NCI-H2227 treated with DMSO at 0.1 percent for 48 hours (cell line): ENCODE results near the gene COA3.

ENCODE experiments used
- DNase-seq: peaks from one replicate; lab custom pipeline; 2025; lab: John Stamatoyannopoulos, UW

The COA3 gene

GRCh38 chr17:42817866-42818265 is 19.4 kb upstream of the COA3 start:
- DNase-seq: no peak

DNA sequence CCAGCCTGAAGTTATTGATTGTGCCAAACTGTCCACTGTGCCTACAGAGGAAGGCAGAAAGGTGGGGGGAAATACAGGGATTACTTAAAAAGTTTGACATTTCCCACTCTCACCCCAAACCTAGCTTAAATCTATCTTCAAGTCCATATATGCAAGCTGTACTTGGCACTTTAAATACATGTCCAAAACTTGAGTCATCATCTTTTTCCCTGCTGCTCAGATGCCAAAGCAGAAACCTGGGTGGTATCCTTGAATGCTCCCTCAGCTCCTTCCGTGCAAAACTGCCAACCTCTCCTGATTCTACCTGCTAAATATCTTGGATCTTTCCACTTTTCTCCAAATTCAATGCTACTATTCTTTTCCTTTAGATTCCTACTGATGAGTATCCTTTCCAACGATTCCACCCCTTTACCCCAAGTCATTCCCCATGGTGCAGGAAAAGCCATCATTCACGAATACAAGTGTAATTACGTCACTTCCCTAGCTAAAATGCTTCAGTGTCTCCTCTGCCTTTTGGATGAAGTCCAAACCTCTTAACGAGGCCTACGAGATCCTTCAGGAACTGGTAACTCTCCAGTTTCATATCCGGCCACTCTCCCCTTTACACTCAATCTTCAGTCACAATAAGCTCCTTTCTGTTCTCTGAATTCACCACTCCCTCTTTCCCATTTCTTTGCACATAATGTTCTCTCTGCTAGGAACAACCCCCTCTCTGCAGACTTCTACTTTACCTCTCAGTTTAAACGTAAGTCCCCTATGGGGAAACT is 16.3 kb upstream of the COA3 start:
- DNase-seq: peak; percentile 29

- DNase-seq: no peak
Measured at GRCh38 chr17:42809250-42809649, 10.7 kb upstream of the COA3 start.

DNA sequence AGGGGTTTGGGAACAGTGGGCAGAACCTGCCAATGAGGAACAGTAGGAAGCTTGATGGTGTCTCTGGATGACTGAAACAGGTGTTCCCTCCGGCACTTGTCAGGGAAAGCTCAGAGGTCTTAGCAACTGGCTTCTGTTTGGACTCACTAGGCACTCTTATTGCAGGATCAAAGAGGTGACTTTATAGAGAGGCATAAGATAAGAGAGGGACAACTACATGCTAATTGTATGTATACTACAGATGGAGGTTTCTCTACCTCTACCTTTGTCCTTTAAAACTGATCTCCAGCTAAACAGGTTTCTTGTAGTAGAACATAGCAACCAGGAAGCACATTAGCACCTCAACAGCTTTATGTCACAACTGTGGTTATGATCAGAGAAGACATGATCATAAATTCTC is 7.7 kb upstream of the COA3 start:
- DNase-seq: no peak

- no peak for DNase-seq
Measured at GRCh38 chr17:42804918-42805367, 6.4 kb upstream of the COA3 start.

DNA sequence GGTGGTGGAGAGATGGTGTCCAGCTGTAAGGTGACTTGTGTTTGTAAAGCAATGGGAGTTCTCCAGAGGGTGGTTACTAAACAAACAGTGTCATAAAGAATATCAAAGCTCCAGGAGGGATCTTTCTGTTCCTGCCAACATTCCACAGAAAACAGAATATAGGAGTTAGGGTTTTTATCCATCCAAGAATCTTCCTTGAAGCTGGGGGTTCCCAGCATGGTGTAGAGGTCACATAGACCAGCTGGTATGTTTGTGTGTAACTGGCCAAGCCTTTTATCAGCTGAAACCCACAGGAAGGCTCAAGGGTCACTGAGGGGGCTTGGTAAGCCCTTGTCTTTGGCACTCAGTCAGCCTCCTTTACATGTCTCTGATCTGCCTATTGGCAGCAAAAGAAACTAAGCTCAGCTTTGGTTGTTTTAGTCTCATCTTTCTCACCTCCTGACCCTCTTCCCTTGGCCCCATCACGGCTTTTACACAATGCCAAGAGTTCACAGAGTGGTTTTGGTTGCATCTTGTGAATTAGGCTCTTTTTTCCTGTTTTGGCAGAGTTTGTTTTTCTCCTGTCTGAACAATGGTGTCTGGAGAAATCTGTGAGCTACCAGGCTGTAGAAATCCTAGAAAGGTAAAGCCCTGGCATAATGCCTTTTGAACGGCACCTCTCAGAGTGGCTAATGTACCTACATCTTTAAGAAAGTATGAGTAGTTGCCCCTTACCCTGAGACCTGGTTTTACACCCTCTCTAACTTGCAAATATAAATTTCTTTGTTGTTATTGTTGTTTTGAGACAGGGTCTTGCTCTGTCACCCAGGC is 4.8 kb upstream of the COA3 start:
- peak; percentile 32 for DNase-seq

- DNase-seq: no peak
Measured at GRCh38 chr17:42798011-42798382, 507 bp downstream of the COA3 start.

GRCh38 chr17:42797067-42798007 is 1.2 kb downstream of the COA3 start:
- DNase-seq: no peak

DNA sequence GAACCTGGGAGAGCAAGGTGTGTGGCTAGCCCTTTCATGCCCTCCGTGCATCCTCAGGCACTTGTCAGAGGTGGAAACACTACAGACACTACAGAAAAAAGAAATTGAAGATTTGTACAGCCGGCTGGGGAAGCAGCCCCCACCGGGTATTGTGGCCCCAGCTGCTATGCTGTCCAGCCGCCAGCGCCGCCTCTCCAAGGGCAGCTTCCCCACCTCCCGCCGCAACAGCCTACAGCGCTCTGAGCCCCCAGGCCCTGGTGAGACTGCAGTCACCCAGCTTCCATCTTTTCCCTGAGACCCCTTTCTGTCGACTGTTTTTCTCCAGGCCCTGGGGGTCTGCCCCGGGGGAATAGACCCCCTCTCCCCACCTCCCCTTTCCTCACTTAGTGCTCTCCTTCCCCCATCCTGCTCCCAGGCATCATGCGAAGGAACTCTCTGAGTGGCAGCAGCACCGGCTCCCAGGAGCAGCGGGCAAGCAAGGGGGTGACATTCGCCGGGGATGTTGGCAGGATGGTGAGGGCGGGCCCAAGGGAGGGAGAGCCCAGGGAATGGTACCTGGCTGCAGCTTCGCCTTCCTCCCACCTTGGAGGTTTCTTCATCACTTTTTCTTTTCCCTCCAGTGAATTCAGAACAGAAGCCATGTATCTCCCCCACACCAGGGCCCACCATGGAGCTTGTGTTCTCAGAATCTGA is 2.3 kb downstream of the COA3 start:
- no peak for DNase-seq

DNA sequence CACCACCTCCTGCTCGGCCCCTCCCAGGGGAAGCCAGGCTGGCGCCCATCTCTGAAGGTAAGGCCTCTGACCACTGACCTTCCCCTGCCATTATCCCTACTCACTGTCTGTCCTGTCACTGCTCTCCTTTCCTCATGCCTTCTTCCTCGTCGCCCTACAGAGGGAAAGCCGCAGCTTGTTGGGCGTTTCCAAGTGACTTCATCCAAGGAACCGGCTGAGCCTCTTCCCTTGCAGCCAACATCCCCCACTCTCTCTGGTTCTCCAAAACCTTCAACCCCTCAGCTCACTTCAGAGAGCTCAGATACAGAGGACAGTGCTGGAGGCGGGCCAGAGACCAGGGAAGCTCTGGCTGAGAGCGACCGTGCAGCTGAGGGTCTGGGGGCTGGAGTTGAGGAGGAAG is 3.0 kb downstream of the COA3 start:
- DNase-seq: no peak

GRCh38 chr17:42795061-42795460 is 3.4 kb downstream of the COA3 start:
- DNase-seq: no peak

GRCh38 chr17:42792545-42792944 is 6.0 kb downstream of the COA3 start:
- DNase-seq: no peak

- DNase-seq: no peak
Measured at GRCh38 chr17:42791948-42792347, 6.6 kb downstream of the COA3 start.

- DNase-seq: no peak
Measured at GRCh38 chr17:42787266-42787665, 11.2 kb downstream of the COA3 start.

GRCh38 chr17:42784811-42785592 is 13.5 kb downstream of the COA3 start:
- no peak for DNase-seq

GRCh38 chr17:42784409-42784808 is 14.1 kb downstream of the COA3 start:
- no peak for DNase-seq

DNA sequence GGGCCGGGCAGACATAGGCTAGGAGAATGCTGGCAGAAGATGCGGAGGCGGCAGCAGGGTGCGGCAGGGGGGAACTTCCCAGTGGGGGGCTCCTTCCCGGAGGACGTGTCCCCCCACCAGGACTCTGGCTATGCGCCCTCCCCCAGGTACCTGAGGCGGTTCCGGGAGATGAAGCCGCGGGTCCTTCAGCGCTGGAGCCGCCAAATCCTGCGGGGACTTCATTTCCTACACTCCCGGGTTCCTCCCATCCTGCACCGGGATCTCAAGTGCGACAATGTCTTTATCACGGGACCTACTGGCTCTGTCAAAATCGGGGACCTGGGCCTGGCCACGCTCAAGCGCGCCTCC is 14.7 kb downstream of the COA3 start:
- no peak for DNase-seq

DNA sequence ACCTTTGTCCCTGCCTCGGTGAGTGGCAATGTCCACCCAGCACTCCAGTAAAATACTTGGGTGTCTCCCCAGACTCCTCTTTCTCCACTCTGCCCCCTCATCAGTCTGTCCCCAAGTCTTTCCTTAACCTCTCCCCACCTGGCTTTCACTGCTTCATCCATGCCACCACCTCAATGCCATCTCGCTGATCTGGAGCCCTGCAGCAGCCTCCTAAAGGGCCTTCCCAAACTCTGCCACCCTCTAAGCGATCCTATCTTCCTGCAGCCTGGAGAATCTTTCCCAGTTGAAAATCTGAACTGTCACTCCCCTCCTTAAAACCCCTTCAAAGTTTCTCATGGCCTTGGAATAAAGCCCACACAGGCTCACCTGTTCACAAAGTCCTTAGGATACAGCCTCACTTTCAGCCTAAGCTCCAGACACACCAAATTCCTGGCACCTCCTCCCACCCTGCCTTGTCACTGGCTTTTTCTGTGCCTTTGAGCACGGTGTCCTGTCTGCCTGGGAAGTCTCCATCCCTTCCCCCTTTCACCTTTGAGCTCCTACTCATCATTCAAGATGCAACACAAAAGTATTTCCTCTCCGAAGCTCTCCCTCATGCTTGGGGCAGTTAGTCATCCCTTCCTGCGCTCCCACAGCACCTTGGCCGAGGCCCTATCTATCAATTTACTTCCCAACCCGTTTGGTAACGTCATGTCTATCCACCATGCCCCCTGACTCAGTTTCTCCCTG is 15.3 kb downstream of the COA3 start:
- no peak for DNase-seq

- no peak for DNase-seq
Measured at GRCh38 chr17:42782166-42783061, 16.1 kb downstream of the COA3 start.
